ENCODE results near the gene PSAT1.

- TF ChIP-seq ZNF274 (IDR thresholded peaks at IDR 0.05; ENCODE audit: borderline replicate concordance, extremely low read depth, low read length) (no peak), POLR2AphosphoS5 (IDR thresholded peaks at IDR 0.05; ENCODE audit: low read depth, low read length) (no peak; the same call in 1 of the 2 replicates), CBX5 (IDR thresholded peaks at IDR 0.05; ENCODE audit: low read depth, low read length) (no peak), CHD2 (IDR thresholded peaks at IDR 0.05; ENCODE audit: low read length) (no peak), SAP30 (IDR thresholded peaks at IDR 0.05; ENCODE audit: insufficient read depth, insufficient replicate concordance, low read length) (no peak), E2F6 (IDR thresholded peaks at IDR 0.05) (no peak), SIN3A (conservative IDR thresholded peaks at IDR 0.05 in 1 of 2, IDR thresholded peaks at IDR 0.05 in 1 of 2; ENCODE audit: low read depth in 1 of 2, low read length in 2 of 2) (no peak), EZH2 (IDR thresholded peaks at IDR 0.05; ENCODE audit: low read depth, low read length, severe bottlenecking) (no peak), NANOG (IDR thresholded peaks at IDR 0.05; ENCODE audit: insufficient read depth, low read depth, low read length, poor library complexity, severe bottlenecking) (no peak), HDAC6 (IDR thresholded peaks at IDR 0.05; ENCODE audit: low read depth, low read length) (no peak), CEBPB (IDR thresholded peaks at IDR 0.05; ENCODE audit: low read depth, low read length) (no peak), SP1 (IDR thresholded peaks at IDR 0.05; ENCODE audit: low read depth, low read length) (no peak)
- TF ChIP-seq, protein P1, sequence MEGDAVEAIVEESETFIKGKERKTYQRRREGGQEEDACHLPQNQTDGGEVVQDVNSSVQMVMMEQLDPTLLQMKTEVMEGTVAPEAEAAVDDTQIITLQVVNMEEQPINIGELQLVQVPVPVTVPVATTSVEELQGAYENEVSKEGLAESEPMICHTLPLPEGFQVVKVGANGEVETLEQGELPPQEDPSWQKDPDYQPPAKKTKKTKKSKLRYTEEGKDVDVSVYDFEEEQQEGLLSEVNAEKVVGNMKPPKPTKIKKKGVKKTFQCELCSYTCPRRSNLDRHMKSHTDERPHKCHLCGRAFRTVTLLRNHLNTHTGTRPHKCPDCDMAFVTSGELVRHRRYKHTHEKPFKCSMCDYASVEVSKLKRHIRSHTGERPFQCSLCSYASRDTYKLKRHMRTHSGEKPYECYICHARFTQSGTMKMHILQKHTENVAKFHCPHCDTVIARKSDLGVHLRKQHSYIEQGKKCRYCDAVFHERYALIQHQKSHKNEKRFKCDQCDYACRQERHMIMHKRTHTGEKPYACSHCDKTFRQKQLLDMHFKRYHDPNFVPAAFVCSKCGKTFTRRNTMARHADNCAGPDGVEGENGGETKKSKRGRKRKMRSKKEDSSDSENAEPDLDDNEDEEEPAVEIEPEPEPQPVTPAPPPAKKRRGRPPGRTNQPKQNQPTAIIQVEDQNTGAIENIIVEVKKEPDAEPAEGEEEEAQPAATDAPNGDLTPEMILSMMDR (IDR thresholded peaks at IDR 0.05; ENCODE audit: control extremely low read depth in 1 of 3, insufficient read depth in 1 of 3, low read depth in 1 of 3, low read length in 3 of 3) = no peak
- TF ChIP-seq, protein P2, sequence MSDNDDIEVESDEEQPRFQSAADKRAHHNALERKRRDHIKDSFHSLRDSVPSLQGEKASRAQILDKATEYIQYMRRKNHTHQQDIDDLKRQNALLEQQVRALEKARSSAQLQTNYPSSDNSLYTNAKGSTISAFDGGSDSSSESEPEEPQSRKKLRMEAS (IDR thresholded peaks at IDR 0.05) = no peak; the same call in 1 of the 2 replicates
Observed at GRCh38 chr9:78296201-78296892, 578 bp upstream of the PSAT1 start.

Data from H1 (cell line).